Measurements from ENCODE around the gene PANK4. TPM values are rescaled to one million over a fixed set of nuclear protein-coding genes. Genes with fewer than 3 reads are reported as not detected.
A peak's percentile ranks its signal among the peaks of the same experiment; 100 is the strongest.

PANK4 gene
- total and polyA plus RNA-seq, 9 of the 15 experiments (the other 6 are each of a cell fraction or from before 2014, with no cell fraction given), result 0.93 to 55.6 (median 31.5) TPM

- Histone ChIP-seq H3K4me1 (replicated peaks in 1 of 2; ENCODE audit: control insufficient read depth in 2 of 2, insufficient read depth in 2 of 2, low read length in 2 of 2) (peaks cover 0 to 94% of the 10 kb centered on the region in 2 experiments; a peak in 2 of 5 replicates), H3K9ac (ENCODE audit: insufficient read depth in 1 of 2, low read depth in 2 of 2, low read length in 2 of 2) (no peak overlapping the region; a peak in 1 of 4 replicates), H3K27ac (ENCODE audit: extremely low read depth, low read depth, low read length) (no peak overlapping the region), H3K4me3 (no peak overlapping the region), H4K20me1 (replicated peaks; ENCODE audit: control insufficient read depth, insufficient read depth, low read length) (peaks cover 15% of the 10 kb centered on the region; the same call in 1 of the 2 replicates), H3K9me1 (ENCODE audit: control insufficient read depth, insufficient read depth, low read length) (no peaks in the 10 kb centered on the region), H3K4me2 (ENCODE audit: insufficient read depth, low read length) (no peak overlapping the region), H3K36me3 (ENCODE audit: control insufficient read depth, insufficient read depth, low read length) (peaks cover 7% of the 10 kb centered on the region; the same call in 1 of the 3 replicates), H3K79me2 (ENCODE audit: control insufficient read depth, insufficient read depth, low read length) (no peaks in the 10 kb centered on the region), H3K9me3 (replicated peaks; ENCODE audit: control insufficient read depth, insufficient read depth, low read depth, low read length) (no peaks in the 10 kb centered on the region), H3K27me3 (ENCODE audit: control insufficient read depth in 2 of 2, insufficient read depth in 2 of 2, low read length in 2 of 2) (peaks cover 25 to 40% of the 10 kb centered on the region in 2 experiments; a peak in 4 of 5 replicates), H2AFZ (ENCODE audit: low read depth, low read length) (no peak overlapping the region)
- FAIRE-seq (no peak), ATAC-seq (no peak), DNase-seq (ENCODE audit: extremely low read depth in 1 of 4, low spot score in 3 of 4) (no peak)
- BruUV-seq (replicated peaks), result no TSS peak
- CTCF ChIA-PET (ENCODE audit: low intra/inter-chr PET ratio), result no interaction called here
- intact Hi-C loops (cut with micrococcal nuclease) (no loop called here), in situ Hi-C loops (cut with MboI) (no loop called here)
- POLR2A ChIA-PET, result interaction anchor here (1.1 to 1.5 kb wide), 2 partner anchors 9 to 23 kb away, joined by 3 to 8 read pairs; partner anchors contain the start of gene PANK4
- WGBS (ENCODE audit: insufficient coverage, low coverage, missing lambda C conversion rate), result 16% methylated on average over 34 of the region's 36 CpGs
- no peak for TF ChIP-seq RFX7 (CRISPR knock-in tag; IDR thresholded peaks at IDR 0.05)
- TF ChIP-seq ZBTB9 (CRISPR knock-in tag; IDR thresholded peaks at IDR 0.05), result peak; percentile 53; the same call in 1 of the 2 replicates
- no peak for TF ChIP-seq XRCC4 (IDR thresholded peaks at IDR 0.05; ENCODE audit: extremely low read depth, insufficient read depth, insufficient read length)
- no peak for TF ChIP-seq ZNF77 (CRISPR knock-in tag; IDR thresholded peaks at IDR 0.05)
- peak; percentile 34 to 54; a peak in 1 of 4 replicates for TF ChIP-seq UBTF (IDR thresholded peaks at IDR 0.05; ENCODE audit: borderline replicate concordance in 1 of 2, low read depth in 2 of 2, low read length in 2 of 2)
- no peak for TF ChIP-seq TAF7 (tag; IDR thresholded peaks at IDR 0.05)
- TF ChIP-seq ZNF586 (CRISPR knock-in tag; conservative IDR thresholded peaks at IDR 0.05), result no peak
- TF ChIP-seq TFE3 (CRISPR knock-in tag; IDR thresholded peaks at IDR 0.05), result no peak
- no peak for TF ChIP-seq ZKSCAN8 (CRISPR knock-in tag; IDR thresholded peaks at IDR 0.05)
- TF ChIP-seq FOXJ2 (tag; IDR thresholded peaks at IDR 0.05), result no peak
- no peak for TF ChIP-seq KDM1A (IDR thresholded peaks at IDR 0.05)
- TF ChIP-seq ZNF124 (CRISPR knock-in tag; IDR thresholded peaks at IDR 0.05), result no peak
Observed at GRCh38 chr1:2502661-2503553, 23.5 kb downstream of the PANK4 start.
